HG03575 (cell line): ENCODE results near the gene FEZ2.

Experiments used
- ATAC-seq: cut with Tn5 transposase; IDR thresholded peaks from one replicate; pipeline ENCODE4 v1.9.1; 2021; ENCODE audit not compliant: unreplicated experiment, insufficient number of reproducible peaks, low FRiP score; ENCODE audit errors: extremely low read depth

FEZ2 gene

DNA sequence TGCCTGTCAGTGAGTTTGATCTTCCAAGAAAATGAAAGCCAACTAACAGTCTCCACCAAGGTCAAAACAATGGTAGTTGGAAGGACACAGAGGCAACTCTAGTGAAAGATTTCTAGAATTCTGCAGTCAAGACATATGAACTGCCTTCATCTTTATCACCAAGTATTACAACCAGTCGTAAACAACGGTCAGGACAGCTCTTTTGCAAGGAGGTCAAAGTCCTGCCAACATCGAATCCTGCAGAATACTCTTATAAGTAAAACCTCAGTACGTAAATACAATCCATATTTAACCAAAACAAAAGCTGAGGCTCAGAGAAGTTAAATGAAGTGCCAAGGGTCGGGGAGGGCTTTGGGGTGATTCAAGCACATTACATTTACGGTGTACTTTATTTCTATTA is 3.1 kb downstream of the FEZ2 start:
- ATAC-seq = no peak

GRCh38 chr2:36589230-36589630 is 8.7 kb downstream of the FEZ2 start:
- no peak for ATAC-seq

- ATAC-seq = no peak
Measured at GRCh38 chr2:36587556-36587955, 10.4 kb downstream of the FEZ2 start.

- ATAC-seq = no peak
Measured at GRCh38 chr2:36587101-36587500, 10.9 kb downstream of the FEZ2 start.

- ATAC-seq = no peak
Measured at GRCh38 chr2:36586672-36587071, 11.3 kb downstream of the FEZ2 start.

- ATAC-seq = no peak
Measured at GRCh38 chr2:36584148-36584794, 13.7 kb downstream of the FEZ2 start.

GRCh38 chr2:36582951-36583350 is 15.0 kb downstream of the FEZ2 start:
- ATAC-seq = no peak

DNA sequence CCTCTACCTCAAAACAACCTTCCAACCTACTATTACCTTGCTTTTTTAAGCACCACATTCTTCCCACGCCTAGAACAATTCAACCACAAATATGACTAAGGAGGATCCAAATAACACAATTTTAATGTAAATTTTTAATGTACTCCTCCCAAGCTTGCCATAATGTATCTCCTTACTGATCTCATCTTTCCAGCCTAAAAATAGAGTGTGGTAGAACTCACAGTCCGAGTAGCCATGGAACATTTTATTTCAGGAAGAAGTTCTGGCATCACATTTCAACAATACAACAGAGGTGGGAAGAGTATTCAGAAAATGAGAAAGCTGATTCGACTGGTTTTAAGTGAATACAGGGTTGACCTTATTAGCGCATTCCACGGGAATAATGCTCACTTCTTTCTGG is 15.4 kb downstream of the FEZ2 start:
- ATAC-seq = no peak

GRCh38 chr2:36579297-36579664 is 18.7 kb downstream of the FEZ2 start:
- no peak for ATAC-seq

DNA sequence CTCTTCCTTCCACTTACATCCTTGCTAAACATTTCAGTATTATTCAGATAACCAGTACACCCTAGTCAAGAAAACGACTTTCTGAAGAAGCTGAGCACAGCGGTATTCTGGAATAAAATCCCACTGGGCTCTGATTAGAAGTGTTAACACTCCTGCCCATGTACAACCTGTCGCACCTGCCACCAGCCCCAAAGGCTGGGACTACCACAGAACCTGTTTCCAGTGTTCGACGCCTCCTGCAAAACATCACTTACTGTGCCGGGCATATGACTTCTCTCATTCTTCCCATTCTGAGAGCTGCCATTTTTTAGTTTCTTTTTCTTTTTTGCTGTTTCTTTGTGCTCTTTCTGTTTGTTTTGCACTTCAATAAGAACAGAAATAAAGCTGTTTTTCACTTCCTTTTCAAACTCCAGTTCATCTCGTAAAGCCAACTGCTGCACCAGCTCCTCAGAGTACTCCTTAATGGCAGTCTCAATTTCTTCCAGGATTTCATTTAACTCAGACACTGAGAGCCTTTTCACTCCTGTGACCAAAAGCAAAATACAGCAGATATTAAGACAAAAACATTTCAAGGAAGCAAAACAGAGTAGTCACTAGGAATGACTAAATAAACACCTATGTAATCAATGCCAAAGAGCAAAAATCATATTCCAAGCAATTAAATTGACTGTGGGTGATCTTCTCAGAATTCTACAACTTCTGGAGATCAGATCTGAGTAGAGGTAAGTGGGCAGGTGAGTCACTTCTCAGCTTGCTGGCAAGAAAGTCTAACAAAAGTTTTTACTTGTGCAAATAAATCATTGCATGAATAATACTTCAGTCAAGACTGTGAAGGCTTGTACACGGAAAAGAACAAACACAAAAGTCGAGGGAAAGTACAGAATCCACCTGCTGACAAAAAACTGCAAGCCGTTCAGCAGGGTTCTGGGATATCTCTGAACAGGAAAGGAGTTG is 19.3 kb downstream of the FEZ2 start:
- no peak for ATAC-seq

DNA sequence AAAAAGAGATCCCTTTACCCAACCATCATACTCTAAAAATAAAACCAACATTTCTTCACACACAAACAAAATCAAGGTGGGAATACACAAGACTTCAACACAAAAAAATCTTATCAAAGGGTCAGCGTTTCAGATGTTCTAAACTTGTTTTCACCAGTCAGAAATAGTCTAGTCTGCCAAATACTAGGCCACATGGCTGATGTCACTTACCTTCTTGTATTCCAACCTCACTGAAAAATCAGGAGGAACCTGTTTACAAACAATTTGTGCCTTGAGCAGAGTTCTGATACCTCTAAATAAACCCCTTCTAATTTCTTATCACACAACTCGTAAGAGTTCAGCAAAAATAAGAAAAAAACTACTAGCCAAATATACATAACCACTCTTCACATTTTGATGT is 20.1 kb downstream of the FEZ2 start:
- no peak for ATAC-seq

GRCh38 chr2:36574560-36574959 is 23.4 kb downstream of the FEZ2 start:
- ATAC-seq = no peak

DNA sequence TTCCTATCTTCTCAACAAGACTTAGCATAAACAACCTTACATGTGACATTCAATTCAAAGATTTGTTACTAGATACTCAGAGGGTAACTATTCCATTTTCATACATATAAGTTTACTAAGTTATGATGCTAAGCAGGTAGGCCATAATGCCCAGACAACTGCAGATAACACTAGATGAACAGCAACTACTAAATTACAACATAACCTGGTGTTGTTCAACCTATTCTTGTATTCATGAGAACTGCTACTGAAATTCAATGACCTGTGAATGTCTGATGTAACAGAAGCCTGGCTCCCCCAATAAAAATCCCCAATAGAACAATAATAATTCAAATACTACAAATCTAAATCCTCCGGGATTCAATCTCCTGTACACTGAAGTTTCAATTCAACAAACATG is 24.8 kb downstream of the FEZ2 start:
- ATAC-seq = no peak

DNA sequence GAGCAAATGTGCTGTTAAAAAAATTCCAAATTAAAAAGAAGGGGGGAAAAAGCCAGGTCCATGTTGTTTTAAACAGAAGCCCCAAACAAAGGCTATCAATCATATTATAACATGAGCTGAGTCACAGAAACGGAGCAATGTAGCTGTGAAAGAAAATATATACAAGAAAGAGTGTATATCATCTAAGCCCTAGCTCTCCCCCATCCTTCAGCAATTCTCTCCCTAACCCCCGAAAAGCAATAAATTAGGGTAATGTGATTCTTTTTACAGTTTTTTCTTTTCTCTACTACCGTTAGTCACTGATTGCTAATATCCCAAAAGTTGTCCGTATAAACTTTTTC is 25.3 kb downstream of the FEZ2 start:
- no peak for ATAC-seq

DNA sequence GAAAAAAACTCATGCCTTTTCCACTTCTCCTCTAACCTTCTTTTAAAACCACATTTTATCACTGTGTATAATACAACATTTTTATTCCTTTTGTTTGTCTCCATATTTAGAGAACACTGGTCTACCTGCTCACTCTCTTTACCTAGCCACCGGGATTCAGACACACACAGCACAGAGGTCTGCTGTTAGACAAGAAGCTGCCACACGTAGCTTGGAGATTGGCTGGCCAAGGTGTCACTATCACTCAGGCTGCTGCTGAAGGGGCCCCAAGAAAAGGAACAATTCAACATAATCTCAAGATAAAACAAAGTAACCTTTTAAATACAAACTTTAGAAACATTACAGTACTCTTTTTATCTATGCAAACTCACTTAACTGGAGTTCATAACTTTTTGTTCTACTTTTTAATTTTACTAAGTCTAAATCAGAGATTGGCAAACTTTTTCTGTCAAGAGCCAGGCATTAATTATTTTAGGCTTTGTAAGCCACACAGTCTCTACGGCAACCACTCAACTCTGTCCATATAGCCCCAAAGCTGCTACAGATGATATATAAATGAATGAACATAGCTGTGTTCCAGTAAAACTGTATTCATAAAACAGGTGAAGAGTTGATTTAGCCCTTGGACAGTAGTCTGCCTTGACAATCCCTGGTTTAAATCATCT is 25.8 kb downstream of the FEZ2 start:
- no peak for ATAC-seq

GRCh38 chr2:36570416-36570815 is 27.6 kb downstream of the FEZ2 start:
- no peak for ATAC-seq

DNA sequence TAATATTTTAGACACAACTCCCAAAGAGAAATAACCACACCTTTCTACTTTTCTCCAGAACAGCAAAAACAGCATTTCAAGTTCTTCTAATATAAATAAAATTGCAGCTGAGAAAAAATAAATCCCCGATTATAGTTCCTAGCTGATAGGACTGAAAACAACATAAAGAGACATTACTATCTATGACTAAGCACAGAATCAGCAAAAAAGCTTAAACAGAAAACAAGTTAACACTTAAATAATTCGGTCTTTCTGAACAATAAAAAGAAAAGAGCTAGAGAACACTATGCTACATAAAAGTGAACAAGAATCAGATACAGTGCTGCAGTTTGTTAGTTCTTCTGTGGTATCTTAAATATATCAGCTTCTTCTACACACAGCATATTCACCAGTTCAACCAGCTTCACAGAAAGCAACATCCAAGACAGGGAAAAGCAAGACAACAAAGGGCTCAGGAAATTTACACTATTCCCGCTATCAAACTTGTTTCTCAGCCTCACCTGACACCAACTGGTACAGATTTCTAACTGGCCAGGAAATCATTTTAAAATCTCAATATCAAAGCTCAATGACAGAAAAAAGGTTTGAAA is 28.6 kb downstream of the FEZ2 start:
- ATAC-seq = no peak

DNA sequence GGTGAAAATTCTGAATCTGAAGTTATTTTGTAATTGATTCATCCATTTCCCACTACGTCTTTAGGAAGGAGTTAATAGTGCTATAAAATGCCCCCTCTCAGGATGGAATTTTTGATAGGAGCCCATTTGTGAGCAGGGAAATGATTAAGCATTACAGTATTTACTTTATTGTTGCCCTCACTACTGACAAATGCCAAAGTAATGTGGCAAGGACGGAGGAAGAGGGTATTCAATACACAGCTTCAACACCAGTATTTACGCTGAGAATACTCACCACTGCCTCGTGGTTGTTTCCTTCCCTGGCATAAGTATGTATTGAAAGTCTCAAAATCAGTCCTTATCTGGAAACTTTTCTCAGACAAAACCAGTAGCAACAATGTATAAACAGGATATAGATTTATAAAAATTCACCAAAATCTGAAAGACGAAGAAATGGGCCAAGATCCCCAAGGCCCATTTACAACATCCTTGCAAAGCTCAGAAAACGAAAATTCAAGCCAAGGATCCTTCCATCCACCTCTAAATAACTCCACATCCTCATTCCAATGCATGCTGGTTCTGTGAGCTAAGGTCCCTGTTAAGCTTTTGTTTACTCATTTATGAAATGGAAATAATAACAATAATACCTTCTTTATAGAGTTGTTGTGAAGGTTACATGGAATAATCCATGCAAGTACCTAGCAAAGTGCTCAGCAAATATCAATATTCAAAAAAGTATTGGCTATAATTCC is 29.3 kb downstream of the FEZ2 start:
- ATAC-seq = no peak

- ATAC-seq = no peak
Measured at GRCh38 chr2:36567711-36568408, 30.1 kb downstream of the FEZ2 start.
